AG04450 (cell line): ENCODE data around the gene NME4. TPM values are rescaled to one million over a fixed set of nuclear protein-coding genes. Genes with fewer than 3 reads are reported as not detected.
"Not testable (repeated sequence)": the region's sequence is repeated elsewhere in the genome, so short reads cannot be mapped to it uniquely, and the experiment has no call there.

Source experiments
- CTCF ChIA-PET: fragments of 300-600, 350-600 bp; formaldehyde crosslinking; extraction: SDS; loops from one replicate; lab custom pipeline; 2022; ENCODE audit warnings: antibody characterized with exemption, inconsistent platforms; lab: Charles Lee
- POLR2A ChIA-PET: fragments of 350-600 bp; formaldehyde crosslinking; extraction: SDS; loops from one replicate; lab custom pipeline; 2021; ENCODE audit warnings: antibody characterized with exemption, inconsistent platforms; lab: Yijun Ruan, JAX
- DNase-seq: peaks from one replicate; pipeline ENCODE4 v3.0.0-alpha.2; 2011; ENCODE audit warnings: low read depth, low spot score
- H3K27ac ChIP-seq: one replicate; pipeline ENCODE4 v1.5.1; 2012; ENCODE audit warnings: low read depth, low read length, control low read depth
- H3K27me3 ChIP-seq: one replicate; pipeline ENCODE4 v1.6.0; 2012; ENCODE audit warnings: low read length; ENCODE audit not compliant: control insufficient read depth, insufficient read depth
- H3K4me3 ChIP-seq: 2 replicates; pipeline ENCODE4 v1.5.1; 2011; ENCODE audit warnings: mild to moderate bottlenecking, low read depth, low read length, control low read depth
- H3K9me3 ChIP-seq: 2 replicates; pipeline ENCODE4 v1.5.1; 2012; ENCODE audit warnings: low read length; ENCODE audit not compliant: control insufficient read depth, insufficient read depth
- CTCF ChIP-seq: IDR thresholded peaks from 2 replicates; pipeline ENCODE4 v1.5.1; 2011; ENCODE audit warnings: low read depth, low read length, control low read depth, inconsistent platforms
- polyA plus RNA-seq: library from polyadenylated mRNA; depleted of rRNA; stranded (reverse); fragments of >200 nt; gene quantifications from 2 replicates; pipeline ENCODE4 v1.2.3, GENCODE V29; 2011

Gene NME4
- polyA plus RNA-seq, 1 experiment = 156 TPM

GRCh38 chr16:376817-377418, 20.1 kb upstream of the NME4 start:
- Histone ChIP-seq H3K27ac (no peak overlapping the region), H3K4me3 (no peak overlapping the region), H3K27me3 (no peaks in the 10 kb centered on the region), H3K9me3 (no peaks in the 10 kb centered on the region; the same call in 1 of the 2 replicates)
- CTCF ChIA-PET = no interaction called here
- no peak for DNase-seq
- POLR2A ChIA-PET = no interaction called here
- TF ChIP-seq CTCF = no peak

- no peak for DNase-seq
- CTCF ChIA-PET = no interaction called here
- no peak for TF ChIP-seq CTCF
These were observed 19.5 kb upstream of the NME4 start for GRCh38 chr16:377419-377951.

GRCh38 chr16:378113-378820, 18.7 kb upstream of the NME4 start:
- POLR2A ChIA-PET, H3K9me3 ChIP-seq, DNase-seq, CTCF ChIA-PET, H3K4me3 ChIP-seq, H3K27ac ChIP-seq, H3K27me3 ChIP-seq: not testable (repeated sequence)

More at GRCh38 chr16:377419-377951, 19.5 kb upstream of the NME4 start:
- POLR2A ChIA-PET = no interaction called here
- H3K27ac ChIP-seq = no peak overlapping the region
- no peak overlapping the region for H3K4me3 ChIP-seq
- no peaks in the 10 kb centered on the region for H3K27me3 ChIP-seq
- no peaks in the 10 kb centered on the region; the same call in 1 of the 2 replicates for H3K9me3 ChIP-seq

GRCh38 chr16:378821-379182, 18.2 kb upstream of the NME4 start:
- no peak for TF ChIP-seq CTCF
- Histone ChIP-seq H3K27ac (no peak overlapping the region), H3K9me3 (no peaks in the 10 kb centered on the region; the same call in 1 of the 2 replicates), H3K27me3 (no peaks in the 10 kb centered on the region), H3K4me3 (no peak overlapping the region)
- no peak for DNase-seq
- POLR2A ChIA-PET = no interaction called here
- CTCF ChIA-PET = no interaction called here

GRCh38 chr16:379183-379960, 17.6 kb upstream of the NME4 start:
- H3K27me3 ChIP-seq = no peaks in the 10 kb centered on the region
- ChIA-PET CTCF (no interaction called here), POLR2A (no interaction called here)
- no peak overlapping the region for H3K27ac ChIP-seq
- no peak for DNase-seq
- H3K9me3 ChIP-seq = no peaks in the 10 kb centered on the region; the same call in 1 of the 2 replicates
- no peak overlapping the region for H3K4me3 ChIP-seq
- TF ChIP-seq CTCF = no peak
